ENCODE measurements around the gene METTL25.
"Not testable (repeated sequence)": the region's sequence is repeated elsewhere in the genome, so short reads cannot be mapped to it uniquely, and the experiment has no call there.

The METTL25 gene, protein sequence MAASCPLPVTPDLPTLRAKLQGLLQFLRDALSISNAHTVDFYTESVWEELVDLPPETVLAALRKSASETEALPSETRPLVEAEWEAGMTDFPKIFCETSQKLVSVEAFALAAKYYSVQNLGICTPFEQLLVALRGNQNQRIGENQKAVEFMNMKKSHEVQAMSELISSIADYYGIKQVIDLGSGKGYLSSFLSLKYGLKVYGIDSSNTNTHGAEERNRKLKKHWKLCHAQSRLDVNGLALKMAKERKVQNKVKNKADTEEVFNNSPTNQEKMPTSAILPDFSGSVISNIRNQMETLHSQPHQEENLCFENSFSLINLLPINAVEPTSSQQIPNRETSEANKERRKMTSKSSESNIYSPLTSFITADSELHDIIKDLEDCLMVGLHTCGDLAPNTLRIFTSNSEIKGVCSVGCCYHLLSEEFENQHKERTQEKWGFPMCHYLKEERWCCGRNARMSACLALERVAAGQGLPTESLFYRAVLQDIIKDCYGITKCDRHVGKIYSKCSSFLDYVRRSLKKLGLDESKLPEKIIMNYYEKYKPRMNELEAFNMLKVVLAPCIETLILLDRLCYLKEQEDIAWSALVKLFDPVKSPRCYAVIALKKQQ

DNA sequence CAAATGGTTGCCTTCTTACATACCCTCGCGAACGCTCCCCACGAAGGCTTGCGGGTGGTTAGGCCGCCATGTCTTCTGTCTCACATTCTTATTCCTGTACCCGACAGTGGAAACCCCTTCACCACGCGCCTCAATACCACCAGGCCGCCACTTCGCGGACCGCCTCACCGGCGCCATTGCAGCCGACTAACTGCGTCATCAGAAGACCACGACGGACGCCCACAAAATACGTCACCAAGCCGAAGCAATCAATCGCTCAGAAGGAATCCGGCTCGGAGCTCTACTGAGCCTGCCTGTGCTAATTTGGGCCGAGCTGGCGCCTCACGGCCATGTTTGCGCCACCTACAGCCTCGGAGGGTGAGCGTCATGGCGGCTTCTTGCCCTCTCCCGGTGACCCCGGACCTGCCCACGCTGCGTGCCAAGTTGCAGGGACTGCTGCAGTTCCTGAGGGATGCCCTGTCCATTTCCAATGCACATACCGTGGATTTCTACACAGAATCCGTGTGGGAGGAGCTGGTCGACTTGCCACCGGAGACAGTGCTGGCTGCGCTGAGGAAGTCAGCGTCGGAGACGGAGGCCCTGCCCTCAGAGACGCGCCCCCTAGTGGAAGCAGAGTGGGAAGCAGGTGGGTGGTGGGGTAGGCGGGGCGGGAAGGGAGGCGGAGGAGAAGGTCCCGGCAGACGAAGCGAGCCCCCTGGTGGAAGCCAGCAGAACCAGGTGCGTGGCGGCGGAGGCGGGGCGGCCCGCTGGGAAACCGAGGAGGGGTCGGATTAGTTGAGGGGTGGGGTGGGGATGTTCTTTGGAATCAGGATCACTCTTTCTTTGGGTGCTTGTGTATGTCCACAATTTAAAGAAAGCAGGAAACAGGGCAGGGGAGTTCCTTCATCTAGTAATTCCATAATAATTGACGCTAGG lies at the start of gene METTL25, which contains the start of gene CCDC59:
Gene METTL25 (plus strand): TSS at position 330 of the 915 bp plus-strand sequence. CDS start 37 bp downstream, at position 367.
Gene CCDC59 (minus strand): TSS at position 188 of the 915 bp plus-strand sequence. CDS start 11 bp downstream, at position 177.
- peak; percentile 99 for DNase-seq

DNA sequence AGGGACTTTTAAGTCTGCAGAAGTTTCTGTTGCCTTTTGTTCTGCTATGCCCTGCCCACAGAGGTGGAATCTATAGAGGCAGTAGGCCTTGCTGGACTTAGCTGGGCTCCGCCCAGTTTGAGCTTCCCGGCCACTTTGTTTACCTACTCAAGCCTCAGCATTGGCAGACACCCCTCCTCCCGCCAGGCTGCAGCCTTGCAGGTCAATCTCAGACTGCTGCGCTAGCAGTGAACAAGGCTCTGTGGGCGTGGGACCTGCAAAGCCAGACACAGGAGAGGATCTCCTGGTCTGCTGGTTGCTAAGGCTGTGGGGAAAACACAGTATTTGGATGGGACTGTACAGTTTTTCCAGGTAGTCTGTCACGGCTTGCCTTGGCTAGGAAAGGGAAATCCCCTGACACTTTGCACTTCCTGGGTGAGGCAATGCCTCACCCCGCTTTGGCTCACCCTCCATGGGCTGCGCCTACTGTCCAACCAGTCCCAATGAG lies 43.9 kb upstream of the METTL25 start:
- no peak for DNase-seq

DNA sequence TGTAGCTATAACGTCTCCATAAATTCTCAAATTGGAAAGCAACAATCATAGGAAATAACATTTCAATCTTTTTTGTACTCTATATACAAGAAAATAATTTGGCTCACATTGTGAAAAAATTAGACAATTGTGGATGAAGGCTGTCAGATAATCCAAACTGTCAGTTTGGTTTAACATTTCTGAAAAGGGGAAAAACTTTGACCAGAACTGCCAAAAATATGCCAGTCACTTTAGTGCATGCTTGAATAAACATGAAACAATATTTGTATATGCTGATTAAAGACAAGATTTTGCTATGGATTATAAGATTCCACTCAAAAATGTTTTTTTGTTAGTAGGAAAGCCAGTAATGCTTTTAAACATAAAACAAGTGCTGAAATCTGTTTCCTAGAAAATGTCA lies 39.1 kb upstream of the METTL25 start:
- no peak for DNase-seq

DNA sequence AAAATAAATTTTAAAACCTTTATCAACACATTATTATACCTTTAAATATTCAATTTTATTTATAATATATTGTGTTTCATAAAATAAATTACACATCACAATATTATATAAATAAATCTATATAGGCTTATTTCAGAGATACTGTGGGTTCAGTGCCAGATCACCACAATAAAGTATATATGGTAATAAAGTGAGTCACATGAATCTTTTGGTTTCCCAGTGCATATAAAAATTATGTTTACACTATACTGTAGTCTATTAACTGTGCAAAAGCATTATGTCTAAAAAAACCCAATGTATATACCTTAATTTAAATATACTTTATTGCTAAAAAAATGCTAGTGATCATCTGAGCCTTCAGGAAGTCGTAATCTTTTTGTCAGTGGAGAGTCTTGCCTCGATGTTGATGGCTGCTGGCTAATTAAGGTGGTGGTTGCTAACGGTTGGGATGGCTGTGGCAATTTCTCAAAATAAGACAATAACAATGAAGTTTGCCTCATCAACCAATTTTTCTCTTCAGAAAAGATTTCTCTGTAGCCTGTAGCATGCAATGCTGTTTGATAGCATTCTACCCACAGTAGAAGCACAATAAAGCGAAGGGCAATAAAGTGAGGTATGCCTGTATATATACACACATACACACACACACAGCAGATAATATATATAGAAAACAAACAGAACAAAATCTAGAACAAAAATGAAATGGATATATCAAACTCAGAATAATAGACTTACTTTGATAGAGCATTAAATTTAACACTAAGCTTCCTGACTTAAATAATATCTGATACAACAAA lies 32.6 kb upstream of the METTL25 start:
- DNase-seq: no peak

DNA sequence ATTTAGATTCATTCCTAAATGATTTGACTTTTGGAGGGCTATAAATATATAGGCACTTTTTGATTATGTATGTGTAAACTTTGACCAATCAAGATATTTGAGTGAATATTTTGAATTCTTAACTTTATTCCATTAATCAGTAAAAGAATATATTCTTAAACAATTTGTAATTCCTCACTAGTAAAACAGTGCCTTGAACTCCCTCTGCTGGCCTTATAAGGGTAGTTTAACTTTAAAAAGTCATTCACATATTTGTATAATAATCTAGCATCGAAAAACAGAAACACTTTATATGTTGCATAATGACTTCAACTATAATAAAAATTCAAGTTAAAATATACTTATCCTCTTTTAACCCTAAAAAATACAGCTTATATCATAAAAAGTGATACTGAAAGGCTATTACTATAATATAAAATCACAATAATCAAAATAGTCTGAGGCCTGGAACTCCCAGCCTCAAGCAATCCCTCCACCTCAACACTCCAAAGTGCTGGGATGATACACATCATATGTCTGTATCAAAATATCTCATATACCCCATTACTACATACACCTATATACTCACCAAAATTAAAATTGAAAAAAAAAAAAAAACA lies 31.3 kb upstream of the METTL25 start:
- DNase-seq: peak; percentile 55

DNA sequence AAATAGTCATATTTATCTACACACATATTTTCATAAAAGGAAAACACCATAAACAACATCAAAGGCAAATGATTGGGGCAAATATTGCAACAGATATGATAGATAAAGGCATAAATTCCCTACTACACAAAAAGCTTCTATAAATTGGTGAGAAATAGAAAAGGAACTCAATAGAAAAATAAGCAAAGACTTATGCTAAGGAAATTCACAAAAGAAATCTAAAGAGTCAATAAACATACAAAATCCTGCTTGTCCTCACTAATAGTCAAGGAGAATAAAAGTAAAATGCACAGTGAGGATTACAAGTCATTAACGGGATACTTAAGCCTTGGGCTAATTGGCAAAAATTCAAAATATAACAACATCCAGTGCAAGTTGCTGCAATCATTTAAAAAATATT lies 30.5 kb upstream of the METTL25 start:
- DNase-seq: no peak

DNA sequence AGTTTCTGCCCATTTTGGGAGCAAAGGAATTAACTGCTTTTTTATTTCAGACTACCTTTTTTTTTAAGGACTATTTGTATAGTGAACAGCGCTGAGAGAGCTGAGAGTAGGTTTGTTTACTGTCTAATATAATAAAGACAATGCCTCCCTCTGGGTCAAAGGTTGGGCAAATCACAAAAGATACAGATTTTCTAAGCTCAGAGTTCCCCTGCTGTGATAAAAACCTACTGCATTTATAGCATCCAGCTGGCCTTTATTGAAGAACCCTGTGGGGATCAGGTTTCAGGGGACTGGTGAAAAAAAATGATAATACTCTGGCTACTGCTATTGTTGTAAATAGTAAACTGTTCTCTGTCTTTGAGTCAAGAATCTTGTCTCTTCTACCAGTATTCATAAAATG lies 28.8 kb upstream of the METTL25 start:
- DNase-seq: no peak

DNA sequence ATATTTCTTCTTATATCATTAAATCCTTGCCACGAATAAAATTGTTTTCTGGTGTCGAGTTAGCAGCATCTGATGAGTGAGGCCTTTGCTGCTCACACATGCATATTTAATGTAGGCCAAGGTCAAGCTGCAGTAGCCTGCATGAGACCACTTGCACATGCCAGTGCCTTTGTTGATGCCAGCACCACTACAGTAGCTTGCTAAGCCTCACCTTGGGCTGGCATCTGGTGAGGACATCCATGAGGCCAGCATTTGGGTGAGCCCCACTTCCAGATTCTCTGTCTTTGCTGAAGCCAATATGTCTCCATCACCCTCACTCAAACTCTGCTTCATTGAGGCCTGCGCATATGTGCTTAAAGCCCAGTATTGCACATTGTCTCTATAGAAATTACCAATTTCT lies 8.2 kb upstream of the METTL25 start:
- DNase-seq: no peak

DNA sequence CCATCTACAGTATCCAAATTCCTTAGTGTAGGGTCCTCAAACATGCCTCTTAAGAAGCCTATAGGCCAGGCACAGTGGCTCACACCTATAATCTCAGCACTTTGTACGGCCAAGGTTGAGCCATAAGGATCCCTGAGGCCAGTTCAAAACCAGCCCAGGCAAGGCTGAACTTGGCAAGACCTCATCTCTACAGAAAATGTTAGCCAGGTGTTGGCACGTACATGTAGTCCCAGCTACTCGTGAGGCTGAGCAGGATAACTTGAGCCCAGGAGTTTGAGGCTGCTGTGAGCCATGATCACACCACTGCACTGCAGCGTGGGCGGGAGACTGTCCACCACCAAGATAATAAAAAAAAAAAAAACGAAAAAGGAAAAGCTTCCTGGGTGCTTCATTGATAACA lies 6.9 kb upstream of the METTL25 start:
- no peak for DNase-seq

DNA sequence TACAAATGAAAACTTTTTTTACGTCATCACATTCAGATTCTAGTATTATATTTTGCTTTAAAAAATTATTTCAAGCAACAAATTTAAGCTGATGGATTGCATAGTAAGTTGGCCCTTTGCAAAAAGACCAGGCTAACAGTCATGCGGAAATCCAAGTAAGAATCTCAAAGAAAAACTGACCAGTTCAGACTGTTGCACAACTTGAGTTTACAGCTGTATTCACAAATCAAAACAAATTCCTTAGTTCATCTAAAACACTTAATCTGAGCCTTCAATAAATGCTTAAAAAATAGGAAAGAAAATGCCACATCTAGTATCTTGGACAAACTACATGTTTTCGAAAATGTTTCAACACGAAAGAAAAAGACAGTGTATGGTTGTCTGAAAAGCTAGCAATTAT lies 989 bp upstream of the METTL25 start:
- DNase-seq: no peak

DNA sequence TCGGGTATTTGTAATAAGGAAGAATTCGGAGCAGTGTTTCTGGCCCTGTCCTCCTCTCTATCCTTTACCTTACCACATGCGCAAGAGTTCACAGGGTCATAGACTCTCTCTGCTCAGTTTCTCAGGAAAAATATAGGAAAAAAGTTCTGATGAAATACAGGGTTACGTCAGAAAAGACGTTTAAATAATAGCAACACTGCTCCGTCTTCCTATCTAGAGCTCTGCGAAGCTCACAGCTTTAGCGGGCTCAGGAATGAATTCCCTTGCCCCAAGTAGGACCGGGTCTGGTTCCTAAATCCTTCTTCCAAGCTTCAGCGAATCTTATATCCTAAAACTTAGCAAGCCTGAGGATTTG lies 507 bp upstream of the METTL25 start:
- DNase-seq: no peak

DNA sequence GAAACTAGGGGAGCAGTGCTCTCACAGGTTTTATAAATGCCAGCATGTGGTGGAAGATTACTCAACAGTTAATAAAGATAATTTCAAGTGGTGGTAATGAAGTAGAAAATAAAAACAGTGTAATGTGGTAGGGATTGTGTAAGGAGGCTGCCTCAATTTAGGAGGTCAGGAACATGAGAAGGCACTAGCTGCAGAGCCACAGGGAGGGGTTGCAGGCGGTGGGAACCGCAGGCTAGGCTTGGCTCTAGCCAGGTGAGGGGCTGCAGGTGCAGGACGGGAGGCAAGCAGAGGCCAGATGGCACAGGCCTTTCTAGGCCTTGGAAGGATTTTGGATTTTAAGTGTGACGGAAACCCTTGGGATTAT lies 768 bp downstream of the METTL25 start:
- DNase-seq: peak; percentile 50

DNA sequence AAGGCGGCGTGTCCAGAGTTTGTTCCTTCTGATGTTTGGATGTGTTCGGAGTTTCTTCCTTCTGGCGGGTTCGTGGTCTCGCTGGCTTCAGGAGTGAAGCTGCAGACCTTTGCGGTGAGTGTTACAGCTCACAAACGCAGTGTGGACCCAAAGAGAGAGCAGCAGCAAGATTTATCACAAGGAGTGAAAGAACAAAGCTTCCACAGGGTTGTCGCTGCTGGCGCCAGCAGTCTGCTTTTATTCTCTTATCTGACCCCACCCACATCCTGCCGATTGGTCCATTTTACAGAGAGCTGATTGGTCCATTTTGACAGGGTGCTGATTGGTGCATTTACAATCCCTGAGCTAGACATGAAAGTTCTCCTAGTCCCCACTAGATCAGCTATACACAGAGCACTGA lies 2.5 kb downstream of the METTL25 start:
- not testable (repeated sequence) for DNase-seq

DNA sequence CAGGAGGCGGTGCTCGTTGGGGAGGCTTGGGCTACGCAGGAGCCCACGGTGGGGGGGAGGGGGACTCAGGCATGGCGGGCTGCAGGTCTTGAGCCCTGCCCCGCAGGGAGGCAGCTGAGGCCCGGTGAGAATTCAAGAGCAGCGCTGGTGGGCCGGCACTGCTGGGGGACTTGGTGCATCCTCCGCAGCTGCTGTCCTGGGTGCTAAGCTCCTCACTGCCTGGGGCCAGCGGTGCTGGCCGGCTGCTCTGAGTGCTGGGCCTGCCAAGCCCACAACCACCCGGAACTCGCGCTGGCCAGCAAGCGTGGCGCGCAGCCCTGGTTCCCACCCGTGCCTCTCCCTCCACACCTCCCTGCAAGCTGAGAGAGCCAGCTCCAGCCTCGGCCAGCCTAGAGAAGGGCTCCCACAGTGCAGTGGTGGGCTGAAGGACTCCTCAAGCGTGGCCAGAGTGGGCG lies 3.2 kb downstream of the METTL25 start:
- no peak for DNase-seq

DNA sequence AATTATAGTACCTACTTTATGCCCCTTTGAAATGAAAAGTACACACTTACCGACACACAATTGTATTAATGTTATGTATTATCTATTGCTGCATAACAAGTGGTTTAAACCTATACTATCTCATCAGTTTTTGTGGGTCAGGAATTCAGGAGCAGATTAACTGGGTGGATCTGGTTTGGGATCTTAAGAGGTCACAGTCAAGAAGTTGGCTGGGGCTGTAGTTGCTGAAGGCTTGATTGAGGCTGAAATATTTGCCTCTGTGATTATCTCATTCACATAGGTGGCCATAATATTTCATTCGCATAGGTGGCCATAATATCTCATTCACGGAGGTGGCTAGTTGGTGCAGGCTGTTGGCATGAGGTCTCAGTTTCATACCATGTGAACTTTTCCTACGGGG lies 5.7 kb downstream of the METTL25 start:
- peak; percentile 15 for DNase-seq

DNA sequence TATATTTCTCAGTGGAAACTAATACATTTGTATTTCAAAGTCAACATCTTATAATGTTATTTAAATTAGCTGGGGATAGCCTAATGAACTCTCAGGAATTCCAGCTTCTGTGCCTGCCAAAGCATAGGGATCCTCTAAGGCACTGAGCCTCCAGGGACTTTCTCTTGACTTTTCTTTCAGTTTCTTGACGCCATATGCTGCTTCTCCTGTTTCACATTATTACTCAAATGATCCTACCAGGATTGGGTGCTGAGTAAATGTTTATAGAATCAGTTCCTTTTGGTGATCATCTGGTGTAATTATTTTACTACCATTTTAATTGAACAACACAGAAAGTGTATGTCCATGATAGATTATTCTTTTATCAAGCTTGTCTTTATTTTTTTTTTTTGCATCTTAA lies 7.9 kb downstream of the METTL25 start:
- peak; percentile 11 for DNase-seq

DNA sequence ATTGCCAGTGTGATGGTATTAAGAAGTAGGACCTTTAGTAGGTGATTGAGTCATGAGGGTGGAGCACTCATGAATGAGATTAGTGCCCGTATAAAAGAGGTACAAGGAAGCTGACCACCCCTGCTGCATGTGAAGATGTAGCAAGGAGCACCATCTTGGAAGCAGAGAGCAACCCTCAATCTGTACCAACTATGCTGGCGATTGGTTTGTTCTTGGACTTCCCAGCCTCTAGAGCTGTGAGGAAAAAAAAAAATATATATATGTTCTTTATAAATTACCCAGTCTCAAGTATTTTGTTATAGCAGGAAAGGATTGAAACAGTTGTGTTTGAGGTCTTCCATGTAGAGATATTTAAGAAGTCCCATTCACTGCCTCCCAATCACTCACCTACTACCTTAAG lies 16.9 kb downstream of the METTL25 start:
- DNase-seq: no peak

DNA sequence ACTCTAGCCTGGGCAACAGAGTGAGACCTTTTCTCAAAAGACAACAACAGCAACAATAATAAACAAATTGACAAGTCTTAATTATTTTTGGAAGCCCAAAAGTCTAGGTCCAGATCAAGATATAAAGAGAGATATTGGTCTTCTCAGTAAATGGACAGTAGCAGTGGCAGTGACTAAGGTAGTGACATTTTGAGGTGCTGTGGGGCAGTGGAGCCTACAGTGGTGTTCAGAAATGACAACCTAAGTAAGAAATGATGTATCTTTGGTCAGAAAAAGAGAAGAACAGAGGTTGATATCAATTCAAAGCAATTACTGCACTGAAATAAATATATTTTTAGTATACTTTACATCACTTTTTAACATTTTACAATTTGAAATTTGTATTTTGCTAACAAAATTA lies 20.7 kb downstream of the METTL25 start:
- DNase-seq: no peak

DNA sequence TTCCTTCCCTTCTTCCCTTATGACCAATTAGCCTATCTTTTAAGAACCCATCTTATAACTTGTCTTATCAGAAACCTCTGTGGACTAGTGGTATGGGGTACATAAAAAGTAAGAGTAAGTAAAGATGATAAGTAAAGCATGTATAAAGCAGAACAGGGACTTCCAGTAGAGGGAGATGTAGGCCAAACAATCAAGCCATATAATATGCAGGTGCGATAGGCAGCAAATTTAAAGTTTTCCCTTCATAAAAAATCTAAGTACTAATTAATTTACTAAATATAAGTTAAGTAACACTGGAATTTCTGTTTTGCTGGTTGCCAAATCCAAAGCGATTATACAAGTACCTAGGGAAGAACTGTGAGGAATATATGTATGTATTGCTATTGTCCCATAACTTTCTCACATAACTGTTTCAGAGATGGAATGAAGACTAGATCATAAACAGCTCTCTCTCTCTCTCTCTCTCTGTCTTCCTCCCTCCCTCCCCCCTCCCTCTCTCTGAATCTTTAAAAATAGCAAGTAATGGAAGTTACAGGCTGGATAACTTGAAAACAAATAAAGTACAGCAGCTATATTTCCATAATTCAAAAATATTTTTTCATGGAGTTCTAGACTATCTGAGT lies 25.7 kb downstream of the METTL25 start:
- peak; percentile 41 for DNase-seq

DNA sequence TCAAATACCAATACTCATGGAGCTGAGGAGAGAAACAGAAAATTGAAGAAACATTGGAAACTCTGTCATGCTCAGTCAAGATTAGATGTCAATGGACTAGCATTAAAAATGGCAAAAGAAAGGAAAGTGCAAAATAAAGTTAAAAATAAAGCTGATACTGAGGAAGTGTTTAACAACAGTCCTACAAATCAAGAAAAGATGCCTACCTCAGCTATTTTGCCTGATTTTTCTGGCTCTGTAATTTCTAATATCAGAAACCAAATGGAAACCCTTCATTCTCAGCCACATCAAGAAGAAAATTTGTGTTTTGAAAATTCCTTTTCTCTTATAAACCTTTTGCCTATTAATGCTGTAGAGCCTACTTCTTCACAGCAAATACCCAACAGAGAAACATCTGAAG lies 40.5 kb downstream of the METTL25 start:
- no peak for DNase-seq

DNA sequence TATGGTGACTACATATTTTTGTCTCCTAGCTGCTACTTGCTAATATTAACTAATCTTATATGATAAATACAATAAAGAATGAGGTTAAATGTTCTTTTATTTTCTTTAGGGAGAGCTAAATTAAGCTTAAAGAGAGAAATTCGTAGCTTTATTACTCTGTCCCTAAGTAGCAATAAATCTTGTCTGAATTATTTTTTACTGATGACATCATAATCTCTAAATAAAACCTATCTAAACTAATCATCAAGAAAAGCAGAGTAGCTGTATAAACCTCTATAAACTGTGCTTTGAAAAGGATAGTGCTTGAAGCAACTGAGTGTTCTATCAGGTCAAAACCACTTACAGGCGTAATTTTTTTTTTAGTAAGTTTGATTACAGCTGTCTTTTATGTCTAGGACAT lies 42.5 kb downstream of the METTL25 start:
- DNase-seq: no peak

DNA sequence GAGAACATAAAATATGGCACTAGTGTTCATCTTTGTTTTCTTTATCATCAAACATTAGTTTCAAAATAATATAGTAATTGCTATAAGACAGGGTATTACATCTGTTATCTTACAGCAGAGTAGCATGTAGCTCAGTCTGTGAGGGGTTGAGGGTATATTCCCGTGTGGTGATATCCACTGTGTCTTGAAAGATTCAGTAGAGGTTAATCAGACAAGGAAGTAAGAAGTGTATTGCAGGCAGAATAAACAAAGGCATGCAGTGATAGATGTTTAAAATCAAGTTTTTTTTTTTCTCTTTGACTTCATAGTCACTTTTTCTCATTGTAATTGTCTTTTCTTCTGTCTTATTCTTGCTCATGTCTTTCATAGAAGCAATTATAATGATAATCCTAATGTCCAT lies 48.3 kb downstream of the METTL25 start:
- no peak for DNase-seq

Data from NCI-H82 (cell line).